HepG2 (cell line): Measurements from ENCODE around the gene MCC. TPM values are rescaled to one million over a fixed set of nuclear protein-coding genes. Genes with fewer than 3 reads are reported as not detected.
A peak's percentile ranks its signal among the peaks of the same experiment; 100 is the strongest.

Experiments used
- ATAC-seq: fragments of 200-7000 bp; cut with Tn5 transposase; 3 replicates; pipeline ENCODE4 v1.9.1; 2020; ENCODE audit warnings: mild to moderate bottlenecking, moderate library complexity
- BruUV-seq: library from RNA; stranded (reverse); fragments of 400-500 nt; replicated peaks from 2 replicates; lab custom pipeline; 2021; lab: Mats Ljungman, UMichigan
- CTCF ChIA-PET: fragments of 300-600 bp; formaldehyde crosslinking; extraction: SDS; loops from one replicate; lab custom pipeline; 2021; ENCODE audit warnings: low total read pairs, inconsistent platforms, low intra/inter-chr PET ratio; lab: Yijun Ruan, JAX
- POLR2A ChIA-PET: fragments of 350-600 bp; sonication (Branson Sonifier 250); formaldehyde crosslinking; loops from one replicate; lab custom pipeline; 2020; ENCODE audit warnings: antibody characterized with exemption, inconsistent platforms; lab: Yijun Ruan, JAX
- DNase-seq: peaks from one replicate; pipeline ENCODE4 v3.0.0-alpha.2; 2015; ENCODE audit warnings: low spot score
- FAIRE-seq: peaks from 3 replicates; lab custom pipeline; 2011; peaks lifted over from hg19 to GRCh38; lab: Jason Lieb, UNC
- H2AFZ ChIP-seq: one replicate; pipeline ENCODE4 v1.6.1; 2011; ENCODE audit warnings: low read length, inconsistent platforms
- H3K27ac ChIP-seq: fragments of 300-600 bp; 3 replicates; pipeline ENCODE4 v1.8.0; 2011; ENCODE audit warnings: mixed run types, mild to moderate bottlenecking, mixed read lengths, low read length, inconsistent platforms; ENCODE audit not compliant: insufficient read depth; ENCODE audit errors: extremely low read length
- H3K27me3 ChIP-seq, 2 experiments: fragments of 200-600 bp in 1 of 2; 2 replicates in 1 of 2; 3 replicates in 1 of 2; pipeline versions ENCODE4 v1.6.0 to v1.8.0; 2011; ENCODE audit warnings: low read length in 2 of 2, mild to moderate bottlenecking in 2 of 2, moderate library complexity in 2 of 2, inconsistent platforms in 1 of 2; ENCODE audit not compliant: insufficient read depth in 2 of 2, control insufficient read depth in 1 of 2
- H3K36me3 ChIP-seq, 2 experiments: fragments of 200-600 bp in 1 of 2; replicated peaks in 1 of 2; 2 replicates in 1 of 2; 3 replicates in 1 of 2; pipeline versions ENCODE4 v1.5.1 to v1.8.0; 2011; ENCODE audit warnings: low read length in 2 of 2, inconsistent platforms in 1 of 2; ENCODE audit not compliant: insufficient read depth in 2 of 2, control insufficient read depth in 1 of 2
- H3K4me1 ChIP-seq: 2 replicates; pipeline ENCODE4 v1.5.1; 2012; ENCODE audit warnings: low read length, inconsistent platforms; ENCODE audit not compliant: insufficient read depth
- H3K4me2 ChIP-seq: 2 replicates; pipeline ENCODE4 v1.6.0; 2011; ENCODE audit warnings: low read depth, low read length, inconsistent platforms
- H3K4me3 ChIP-seq, 3 experiments: fragments of 200-600 bp in 1 of 3; sonication (generic), shearing (Covaris generic) in 1 of 3; replicated peaks in 1 of 3; 2 replicates each; pipeline ENCODE4 v1.5.1; 2011 to 2016; ENCODE audit warnings: low read length in 3 of 3, inconsistent platforms in 2 of 3, low read depth in 2 of 3, mild to moderate bottlenecking in 2 of 3, control low read depth in 1 of 3, mixed read lengths in 1 of 3; ENCODE audit not compliant: insufficient read depth in 1 of 3
- H3K79me2 ChIP-seq: one replicate; pipeline ENCODE4 v1.6.1; 2011; ENCODE audit warnings: low read length, inconsistent platforms; ENCODE audit not compliant: insufficient read depth
- H3K9ac ChIP-seq: 2 replicates; pipeline ENCODE4 v1.6.0; 2011; ENCODE audit warnings: mild to moderate bottlenecking, low read depth, low read length, inconsistent platforms; ENCODE audit not compliant: insufficient read depth
- H3K9me3 ChIP-seq: 2 replicates; pipeline ENCODE4 v1.5.1; 2012; ENCODE audit warnings: mild to moderate bottlenecking, low read length
- H4K20me1 ChIP-seq: 2 replicates; pipeline ENCODE4 v1.6.0; 2011; ENCODE audit warnings: inconsistent platforms, mild to moderate bottlenecking, low read length, moderate library complexity; ENCODE audit not compliant: insufficient read depth
- ARID3A ChIP-seq: IDR thresholded peaks from 2 replicates; pipeline ENCODE4 v1.6.1; 2012; ENCODE audit warnings: low read depth, low read length, improper control_type of control experiment
- HNRNPK ChIP-seq: fragments of 200-400 bp; formaldehyde crosslinking; IDR thresholded peaks from 2 replicates; pipeline ENCODE4 v1.6.1; 2018; ENCODE audit warnings: low read length, low read depth, moderate library complexity, mild to moderate bottlenecking; ENCODE audit not compliant: poor library complexity, severe bottlenecking
- HOXD1 ChIP-seq: sonication (generic); formaldehyde crosslinking; IDR thresholded peaks from 2 replicates; pipeline ENCODE4 v1.5.0; 2020; ENCODE audit warnings: missing genetic modification reagents
- MTF2 ChIP-seq: sonication (generic); formaldehyde crosslinking; IDR thresholded peaks from 2 replicates; pipeline ENCODE4 v1.5.0; 2020; ENCODE audit warnings: missing genetic modification reagents, borderline replicate concordance
- REPIN1 ChIP-seq: sonication (generic); formaldehyde crosslinking; IDR thresholded peaks from 2 replicates; pipeline ENCODE4 v1.8.0; 2022; ENCODE audit warnings: missing genetic modification reagents, low read depth, mild to moderate bottlenecking, borderline replicate concordance
- SOX6 ChIP-seq, 2 experiments: fragments of 450-650 bp in 1 of 2; sonication (generic) in 1 of 2; formaldehyde crosslinking in 1 of 2; IDR thresholded peaks; 2 replicates each; pipeline versions ENCODE4 v1.4.0 to v1.6.1; 2017 to 2020; ENCODE audit warnings: antibody characterized with exemption in 1 of 2, mild to moderate bottlenecking in 1 of 2, missing genetic modification reagents in 1 of 2
- TAF1 ChIP-seq: sonication (generic); formaldehyde crosslinking; IDR thresholded peaks from 2 replicates; pipeline ENCODE4 v1.4.0; 2020; ENCODE audit warnings: missing genetic modification reagents
- ZBTB46 ChIP-seq: sonication (generic); formaldehyde crosslinking; IDR thresholded peaks from 2 replicates; pipeline ENCODE4 v1.4.0; 2020; ENCODE audit warnings: mild to moderate bottlenecking, missing genetic modification reagents, borderline replicate concordance
- ZNF343 ChIP-seq: sonication (generic); formaldehyde crosslinking; IDR thresholded peaks from 2 replicates; pipeline ENCODE4 v1.4.0; 2020; ENCODE audit warnings: mild to moderate bottlenecking, missing genetic modification reagents
- ZNF383 ChIP-seq: sonication (generic); formaldehyde crosslinking; IDR thresholded peaks from 2 replicates; pipeline ENCODE4 v1.4.0; 2020; ENCODE audit warnings: missing genetic modification reagents, mild to moderate bottlenecking, borderline replicate concordance
- ZNF430 ChIP-seq: sonication (generic); formaldehyde crosslinking; IDR thresholded peaks from 2 replicates; pipeline ENCODE4 v1.9.0; 2021; ENCODE audit warnings: mild to moderate bottlenecking, missing genetic modification reagents
- ZNF44 ChIP-seq: sonication (generic); formaldehyde crosslinking; IDR thresholded peaks from 2 replicates; pipeline ENCODE4 v1.5.1; 2020; ENCODE audit warnings: mild to moderate bottlenecking, missing genetic modification reagents
- ZNF678 ChIP-seq: sonication (generic); formaldehyde crosslinking; IDR thresholded peaks from 2 replicates; pipeline ENCODE4 v1.4.0; 2020; ENCODE audit warnings: mild to moderate bottlenecking, missing genetic modification reagents
- ZSCAN21 ChIP-seq: sonication (generic); formaldehyde crosslinking; IDR thresholded peaks from 2 replicates; pipeline ENCODE4 v1.8.0; 2022; ENCODE audit warnings: mild to moderate bottlenecking, missing genetic modification reagents, moderate library complexity, borderline replicate concordance
- WGBS: methylation state at CpG from one replicate; pipeline ENCODE4 v1.1.6; 2017; ENCODE audit warnings: low lambda C conversion rate; 5-methylcytosine and 5-hydroxymethylcytosine counted together
- in situ Hi-C: cut with HindIII; loops from 2 replicates; pipeline ENCODE4 v1.10.0; 2017; ENCODE audit warnings: low pct_unique_long_range_greater_than_20kb; ENCODE audit not compliant: extremely low pct_ligation_motif_present
- intact Hi-C: fragments of 100-400 bp; cut with micrococcal nuclease; formaldehyde crosslinking; loops from one replicate; pipeline ENCODE4 v1.10.0; 2022; ENCODE audit not compliant: unreplicated experiment
- polyA plus RNA-seq, 8 experiments: library from polyadenylated mRNA; depleted of rRNA in 3 of 8; stranded (reverse) in 7 of 8; unstranded in 1 of 8; fragments of >200 nt; fragmentation: Illumina TruSeq in 4 of 8; extraction: Trizol in 4 of 8; gene quantifications; 2 replicates each; pipeline versions ENCODE4 v1.2.1 to v1.2.3, GENCODE V29; 2011 to 2016; ENCODE audit warnings: low read depth in 4 of 8, missing spikeins in 1 of 8, mixed read lengths in 1 of 8; ENCODE audit not compliant: insufficient read depth in 1 of 8
- total RNA-seq, 5 experiments: library from RNA; depleted of rRNA; stranded (reverse); fragments of >200 nt; fragmentation: Illumina TruSeq; extraction: Trizol; gene quantifications; 2 replicates each; pipeline ENCODE4 v1.2.3, GENCODE V29; 2016; ENCODE audit warnings: low read depth in 1 of 5
- TF ChIP-seq, protein P1 (sequence below): conservative IDR thresholded peaks from 2 replicates; pipeline ENCODE4 v1.6.1; 2018; ENCODE audit warnings: missing genetic modification reagents
- TF ChIP-seq, protein P2 (sequence below): sonication (generic); formaldehyde crosslinking; IDR thresholded peaks from 2 replicates; pipeline ENCODE4 v1.4.0; 2020; ENCODE audit warnings: missing genetic modification reagents, borderline replicate concordance

MCC gene
- total and polyA plus RNA-seq, 2 of the 13 experiments (the other 11 are each of a cell fraction or from before 2014, with no cell fraction given) = 0.55 to 2.4 TPM

- no peak for TF ChIP-seq ARID3A
- no peak for TF ChIP-seq ZNF44
- TF ChIP-seq, protein P1, sequence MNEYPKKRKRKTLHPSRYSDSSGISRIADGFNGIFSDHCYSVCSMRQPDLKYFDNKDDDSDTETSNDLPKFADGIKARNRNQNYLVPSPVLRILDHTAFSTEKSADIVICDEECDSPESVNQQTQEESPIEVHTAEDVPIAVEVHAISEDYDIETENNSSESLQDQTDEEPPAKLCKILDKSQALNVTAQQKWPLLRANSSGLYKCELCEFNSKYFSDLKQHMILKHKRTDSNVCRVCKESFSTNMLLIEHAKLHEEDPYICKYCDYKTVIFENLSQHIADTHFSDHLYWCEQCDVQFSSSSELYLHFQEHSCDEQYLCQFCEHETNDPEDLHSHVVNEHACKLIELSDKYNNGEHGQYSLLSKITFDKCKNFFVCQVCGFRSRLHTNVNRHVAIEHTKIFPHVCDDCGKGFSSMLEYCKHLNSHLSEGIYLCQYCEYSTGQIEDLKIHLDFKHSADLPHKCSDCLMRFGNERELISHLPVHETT (CRISPR knock-in tag) = no peak
- TF ChIP-seq HOXD1 = no peak
- TF ChIP-seq TAF1 (CRISPR knock-in tag) = no peak
These were observed 379.8 kb downstream of the MCC start (continued) for GRCh38 chr5:113108485-113108884.

- H3K36me3 ChIP-seq = no peaks in the 10 kb centered on the region; a peak in 1 of 5 replicates
- H4K20me1 ChIP-seq = no peaks in the 10 kb centered on the region
- in situ Hi-C loops = no loop called here
- POLR2A ChIA-PET = no interaction called here
- DNase-seq (peak; percentile 4), ATAC-seq (no peak), FAIRE-seq (no peak)
- peaks cover 6% of the 10 kb centered on the region for H3K4me1 ChIP-seq
- WGBS = 36% methylated on average over 2 of the region's 2 CpGs
- H2AFZ ChIP-seq = no peak overlapping the region
- no peak overlapping the region for H3K4me3 ChIP-seq
- CTCF ChIA-PET = no interaction called here
- no peak overlapping the region for H3K27ac ChIP-seq
- no peaks in the 10 kb centered on the region for H3K9me3 ChIP-seq
- intact Hi-C loops = no loop called here
- H3K9ac ChIP-seq = no peak overlapping the region
- no peaks in the 10 kb centered on the region for H3K79me2 ChIP-seq
- H3K4me2 ChIP-seq = no peak overlapping the region
- no TSS peak for BruUV-seq
- no peaks in the 10 kb centered on the region for H3K27me3 ChIP-seq
- TF ChIP-seq ZNF383 = no peak
- no peak for TF ChIP-seq ZNF430
- TF ChIP-seq ZNF343 (CRISPR knock-in tag) = no peak
- TF ChIP-seq MTF2 (CRISPR knock-in tag) = no peak
- TF ChIP-seq ZNF678 (CRISPR knock-in tag) = no peak
- TF ChIP-seq ZSCAN21 (CRISPR knock-in tag) = no peak
- no peak for TF ChIP-seq HNRNPK
- TF ChIP-seq SOX6 (IDR thresholded peaks at IDR 0.05) = no peak
- TF ChIP-seq SOX6 (CRISPR knock-in tag; IDR thresholded peaks at IDR 0.05) = no peak
- TF ChIP-seq ZBTB46 (CRISPR knock-in tag) = no peak
- TF ChIP-seq REPIN1 (CRISPR knock-in tag) = no peak
- TF ChIP-seq, protein P2, sequence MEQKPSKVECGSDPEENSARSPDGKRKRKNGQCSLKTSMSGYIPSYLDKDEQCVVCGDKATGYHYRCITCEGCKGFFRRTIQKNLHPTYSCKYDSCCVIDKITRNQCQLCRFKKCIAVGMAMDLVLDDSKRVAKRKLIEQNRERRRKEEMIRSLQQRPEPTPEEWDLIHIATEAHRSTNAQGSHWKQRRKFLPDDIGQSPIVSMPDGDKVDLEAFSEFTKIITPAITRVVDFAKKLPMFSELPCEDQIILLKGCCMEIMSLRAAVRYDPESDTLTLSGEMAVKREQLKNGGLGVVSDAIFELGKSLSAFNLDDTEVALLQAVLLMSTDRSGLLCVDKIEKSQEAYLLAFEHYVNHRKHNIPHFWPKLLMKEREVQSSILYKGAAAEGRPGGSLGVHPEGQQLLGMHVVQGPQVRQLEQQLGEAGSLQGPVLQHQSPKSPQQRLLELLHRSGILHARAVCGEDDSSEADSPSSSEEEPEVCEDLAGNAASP (CRISPR knock-in tag) = no peak
These were observed 381.4 kb downstream of the MCC start for GRCh38 chr5:113106821-113107220.
